KMS-11 (cell line): ENCODE results near the gene SCGB2B2.

ENCODE experiments used
- H2AFZ ChIP-seq: fragments of 200-600 bp; sonication (generic); 2 replicates; pipeline ENCODE4 v1.6.1; 2016; ENCODE audit warnings: antibody characterized with exemption, mixed run types, low read depth
- H3K27ac ChIP-seq: fragments of 200-600 bp; sonication (generic); 2 replicates; pipeline ENCODE4 v1.6.1; 2016; ENCODE audit warnings: mild to moderate bottlenecking, mixed run types
- H3K27me3 ChIP-seq: fragments of 200-600 bp; sonication (generic); 2 replicates; pipeline ENCODE4 v1.6.1; 2017; ENCODE audit warnings: mild to moderate bottlenecking, low read depth, mixed run types, moderate library complexity; ENCODE audit not compliant: insufficient read depth
- H3K36me3 ChIP-seq: fragments of 200-600 bp; sonication (generic); 2 replicates; pipeline ENCODE4 v1.6.1; 2017; ENCODE audit warnings: mild to moderate bottlenecking, mixed run types; ENCODE audit not compliant: insufficient read depth
- H3K4me1 ChIP-seq: fragments of 200-600 bp; sonication (generic); 2 replicates; pipeline ENCODE4 v1.6.1; 2016; ENCODE audit warnings: mild to moderate bottlenecking, low read depth, mixed run types; ENCODE audit not compliant: poor library complexity, severe bottlenecking
- H3K4me2 ChIP-seq: fragments of 200-600 bp; sonication (generic); 2 replicates; pipeline ENCODE4 v1.7.0; 2016; ENCODE audit warnings: mild to moderate bottlenecking, mixed run types
- H3K4me3 ChIP-seq: fragments of 200-600 bp; sonication (generic); IDR thresholded peaks from 2 replicates; pipeline ENCODE4 v1.6.1; 2017; ENCODE audit warnings: low read depth, low read length, mixed read lengths; ENCODE audit not compliant: insufficient read depth
- H3K79me2 ChIP-seq: fragments of 200-600 bp; sonication (generic); 2 replicates; pipeline ENCODE4 v1.6.1; 2016; ENCODE audit warnings: low read depth, mixed run types; ENCODE audit not compliant: insufficient read depth
- H3K9ac ChIP-seq: fragments of 200-600 bp; sonication (generic); 2 replicates; pipeline ENCODE4 v1.6.1; 2016; ENCODE audit warnings: mild to moderate bottlenecking, mixed run types
- H4K20me1 ChIP-seq: fragments of 200-600 bp; sonication (generic); 2 replicates; pipeline ENCODE4 v1.6.1; 2016; ENCODE audit warnings: mild to moderate bottlenecking, mixed run types; ENCODE audit not compliant: insufficient read depth
- CTCF ChIP-seq: fragments of 200-600 bp; sonication (generic); conservative IDR thresholded peaks from 2 replicates; pipeline ENCODE4 v1.6.1; 2017; ENCODE audit warnings: low read depth, mild to moderate bottlenecking, antibody characterized with exemption, low read length, moderate library complexity, mixed read lengths

The SCGB2B2 gene

GRCh38 chr19:34675919-34676318 is 1.0 kb downstream of the SCGB2B2 start:
- no peaks in the 10 kb centered on the region for H4K20me1 ChIP-seq
- TF ChIP-seq CTCF: no peak
- peaks cover 3% of the 10 kb centered on the region; the same call in 1 of the 2 replicates for H3K36me3 ChIP-seq
- no peak overlapping the region; the same call in 1 of the 2 replicates for H3K4me2 ChIP-seq
- H3K27ac ChIP-seq: no peak overlapping the region
- no peaks in the 10 kb centered on the region for H3K79me2 ChIP-seq
- no peak overlapping the region for H3K9ac ChIP-seq
- peak overlapping the region; percentile 100; the same call in 1 of the 2 replicates for H2AFZ ChIP-seq
- peaks cover 11% of the 10 kb centered on the region for H3K4me1 ChIP-seq
- H3K27me3 ChIP-seq: no peaks in the 10 kb centered on the region
- H3K4me3 ChIP-seq: no peak overlapping the region

- no peaks in the 10 kb centered on the region for H4K20me1 ChIP-seq
- H3K4me2 ChIP-seq: no peak overlapping the region
- no peaks in the 10 kb centered on the region for H3K27me3 ChIP-seq
- no peak overlapping the region for H3K9ac ChIP-seq
- no peak overlapping the region for H3K4me3 ChIP-seq
- H3K79me2 ChIP-seq: no peaks in the 10 kb centered on the region
- no peak overlapping the region for H2AFZ ChIP-seq
- H3K27ac ChIP-seq: no peak overlapping the region
- peaks cover 3% of the 10 kb centered on the region; the same call in 1 of the 2 replicates for H3K36me3 ChIP-seq
- H3K4me1 ChIP-seq: peaks cover 11% of the 10 kb centered on the region
- TF ChIP-seq CTCF: no peak
Measured at GRCh38 chr19:34675250-34675649, 1.7 kb downstream of the SCGB2B2 start.

GRCh38 chr19:34673590-34673989 is 3.4 kb downstream of the SCGB2B2 start:
- Histone ChIP-seq H3K4me2 (no peak overlapping the region), H3K27ac (no peak overlapping the region), H3K4me3 (no peak overlapping the region), H2AFZ (no peak overlapping the region), H4K20me1 (no peaks in the 10 kb centered on the region), H3K4me1 (peaks cover 11% of the 10 kb centered on the region), H3K27me3 (no peaks in the 10 kb centered on the region), H3K9ac (no peak overlapping the region), H3K79me2 (no peaks in the 10 kb centered on the region), H3K36me3 (no peaks in the 10 kb centered on the region)
- no peak for TF ChIP-seq CTCF

- peaks cover 12% of the 10 kb centered on the region for H3K4me1 ChIP-seq
- H3K9ac ChIP-seq: no peak overlapping the region
- H3K4me3 ChIP-seq: no peak overlapping the region
- H3K36me3 ChIP-seq: no peaks in the 10 kb centered on the region
- no peak overlapping the region for H3K27ac ChIP-seq
- no peaks in the 10 kb centered on the region for H4K20me1 ChIP-seq
- H3K79me2 ChIP-seq: no peaks in the 10 kb centered on the region
- no peaks in the 10 kb centered on the region for H3K27me3 ChIP-seq
- no peak overlapping the region for H3K4me2 ChIP-seq
- no peak overlapping the region for H2AFZ ChIP-seq
- TF ChIP-seq CTCF: no peak
Measured at GRCh38 chr19:34671972-34672371, 5.0 kb downstream of the SCGB2B2 start.
